K562 (cell line): ENCODE measurements around the gene MEGF9. TPM values are rescaled to one million over a fixed set of nuclear protein-coding genes. Genes with fewer than 3 reads are reported as not detected.

Experiments used
- ATF4 ChIP-seq: fragments of 450-650 bp; formaldehyde crosslinking; IDR thresholded peaks from 2 replicates; pipeline ENCODE4 v1.4.0; 2022; ENCODE audit warnings: mild to moderate bottlenecking, moderate library complexity
- BCLAF1 ChIP-seq, 2 experiments: fragments of 450-650 bp in 1 of 2; IDR thresholded peaks; 2 replicates each; pipeline ENCODE4 v1.6.1; 2011 to 2017; ENCODE audit warnings: low read depth in 2 of 2, antibody characterized with exemption in 1 of 2, borderline replicate concordance in 1 of 2, low read length in 1 of 2, mild to moderate bottlenecking in 1 of 2, mixed read lengths in 1 of 2; ENCODE audit not compliant: control insufficient read depth in 1 of 2
- CEBPZ ChIP-seq: fragments of 150-350 bp; IDR thresholded peaks from 2 replicates; pipeline ENCODE4 v1.6.1; 2014; ENCODE audit warnings: low read depth, mild to moderate bottlenecking, low read length, borderline replicate concordance
- CREB1 ChIP-seq, 2 experiments: sonication (generic) in 1 of 2; formaldehyde crosslinking in 1 of 2; IDR thresholded peaks; 2 replicates each; pipeline versions ENCODE4 v1.6.1 to v1.8.0; 2012 to 2022; ENCODE audit warnings: inconsistent platforms in 1 of 2, mild to moderate bottlenecking in 1 of 2, missing genetic modification reagents in 1 of 2, moderate library complexity in 1 of 2
- HMGXB4 ChIP-seq: sonication (generic); formaldehyde crosslinking; IDR thresholded peaks from 2 replicates; pipeline ENCODE4 v1.8.1; 2023; ENCODE audit warnings: mild to moderate bottlenecking, missing genetic modification reagents
- JUN ChIP-seq, 2 experiments: sonication (generic) in 1 of 2; formaldehyde crosslinking in 1 of 2; IDR thresholded peaks; 2 replicates each; pipeline versions ENCODE4 v1.6.1 to v1.8.0; 2012 to 2022; ENCODE audit warnings: borderline replicate concordance in 2 of 2, mild to moderate bottlenecking in 2 of 2, improper control_type of control experiment in 1 of 2, low read depth in 1 of 2, low read length in 1 of 2, missing genetic modification reagents in 1 of 2
- MLX ChIP-seq, 2 experiments: fragments of 450-650 bp in 1 of 2; sonication (generic) in 1 of 2; formaldehyde crosslinking; conservative IDR thresholded peaks; 2 replicates each; pipeline versions ENCODE4 v1.4.0 to v1.8.1; 2020 to 2022; ENCODE audit warnings: mild to moderate bottlenecking in 1 of 2, missing genetic modification reagents in 1 of 2
- MTA1 ChIP-seq: fragments of 450-650 bp; IDR thresholded peaks from 2 replicates; pipeline ENCODE4 v1.6.1; 2017; ENCODE audit warnings: borderline replicate concordance
- TEAD4 ChIP-seq, 2 experiments: sonication (generic) in 1 of 2; formaldehyde crosslinking in 1 of 2; IDR thresholded peaks; 2 replicates each; pipeline versions ENCODE4 v1.6.1 to v1.8.0; 2012 to 2022; ENCODE audit warnings: borderline replicate concordance in 1 of 2, inconsistent platforms in 1 of 2, low read length in 1 of 2, mild to moderate bottlenecking in 1 of 2, missing genetic modification reagents in 1 of 2
- ZNF76 ChIP-seq: fragments of 250-450 bp; sonication (Bioruptor Pico); IDR thresholded peaks from 2 replicates; pipeline ENCODE4 v1.4.0; 2020; ENCODE audit warnings: mild to moderate bottlenecking, moderate library complexity, borderline replicate concordance
- polyA plus RNA-seq, 8 experiments: library from polyadenylated mRNA; depleted of rRNA in 4 of 8; stranded (reverse) in 5 of 8; unstranded in 3 of 8; fragments of >200 nt; fragmentation: Nextera tagmentation in 2 of 8; fragmentation: Illumina TruSeq in 1 of 8; extraction: Ambion mirVana in 2 of 8; extraction: Trizol in 1 of 8; gene quantifications; 2 replicates each; pipeline versions ENCODE4 v1.2.1 to v1.2.3, GENCODE V29; 2011 to 2014; ENCODE audit warnings: inconsistent platforms in 1 of 8, missing spikeins in 1 of 8
- total RNA-seq, 7 experiments: library from RNA; depleted of rRNA in 6 of 7; stranded (reverse); fragments of >200 nt in 6 of 7; fragmentation: Illumina TruSeq in 2 of 7; extraction: Trizol in 2 of 7; gene quantifications; 2 replicates each; pipeline versions ENCODE4 v1.2.1 to v1.2.3, GENCODE V29; 2011 to 2021; ENCODE audit warnings: low replicate concordance in 1 of 7
- TF ChIP-seq, protein P1 (sequence below): IDR thresholded peaks from 3 replicates; pipeline ENCODE4 v1.6.1; 2011; ENCODE audit warnings: borderline replicate concordance, mild to moderate bottlenecking; ENCODE audit not compliant: insufficient read length, insufficient read depth

The MEGF9 gene
- total and polyA plus RNA-seq, 9 of the 15 experiments (the other 6 are each of a cell fraction or from before 2014, with no cell fraction given): 2.1 to 6.2 (median 3.8) TPM

DNA sequence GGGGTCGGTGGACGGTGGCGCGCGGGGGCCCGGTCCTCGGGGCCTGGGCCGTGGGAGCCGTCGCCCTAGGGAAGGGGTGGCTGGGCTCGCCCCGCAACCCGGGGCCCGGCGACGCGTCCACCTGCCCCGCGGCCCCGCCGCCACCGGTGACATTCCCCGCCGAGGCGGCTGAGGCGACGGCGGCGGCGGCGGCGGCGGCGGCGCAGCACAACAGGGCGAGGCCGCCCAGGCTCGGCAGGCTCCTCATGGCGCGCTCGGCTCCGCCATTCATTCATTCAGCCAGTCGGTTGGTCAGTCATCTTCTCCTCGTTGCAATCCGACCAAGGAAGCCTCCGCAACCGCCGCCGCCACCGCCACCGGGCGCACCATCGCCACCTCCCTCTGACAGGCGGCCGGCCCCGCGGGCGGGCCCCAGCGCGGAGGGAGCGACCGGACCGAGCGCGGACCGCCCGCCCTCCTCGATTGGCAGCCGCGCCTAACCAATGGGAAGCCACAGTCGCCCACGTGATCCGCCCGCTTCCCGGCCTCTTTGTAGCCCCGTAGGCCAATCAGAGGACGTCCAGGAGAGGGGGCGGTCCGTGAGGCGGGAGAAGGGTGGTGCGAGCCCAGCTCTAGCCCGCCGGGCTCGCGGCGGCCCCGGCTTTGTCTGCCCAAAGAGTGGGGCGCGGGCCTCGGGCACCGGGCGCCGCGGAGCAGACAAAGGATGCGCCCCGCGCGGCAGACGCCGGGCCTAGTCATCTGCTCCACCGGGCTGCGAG, at the start of gene MEGF9 (continued):
- TF ChIP-seq BCLAF1 (IDR thresholded peaks at IDR 0.05; ENCODE audit: borderline replicate concordance in 1 of 2, control insufficient read depth in 1 of 2, low read depth in 2 of 2, low read length in 1 of 2) (no peak), CEBPZ (no peak; the same call in 1 of the 2 replicates), ATF4 (CRISPR knock-in tag) (no peak), MLX (CRISPR knock-in tag; conservative IDR thresholded peaks at IDR 0.05) (no peak), MTA1 (no peak), TEAD4 (IDR thresholded peaks at IDR 0.05; ENCODE audit: low read length) (no peak), TEAD4 (CRISPR knock-in tag; IDR thresholded peaks at IDR 0.05; ENCODE audit: borderline replicate concordance) (peak; percentile 45; the same call in 1 of the 2 replicates), CREB1 (IDR thresholded peaks at IDR 0.05) (peak; percentile 12; the same call in 1 of the 2 replicates), CREB1 (CRISPR knock-in tag; IDR thresholded peaks at IDR 0.05) (peak; percentile 44; the same call in 1 of the 2 replicates), ZNF76 (CRISPR knock-in tag) (no peak), JUN (IDR thresholded peaks at IDR 0.05; ENCODE audit: borderline replicate concordance, low read depth, low read length) (no peak; the same call in 1 of the 2 replicates), JUN (CRISPR knock-in tag; IDR thresholded peaks at IDR 0.05; ENCODE audit: borderline replicate concordance) (no peak), HMGXB4 (CRISPR knock-in tag) (no peak)
- TF ChIP-seq, protein P1, sequence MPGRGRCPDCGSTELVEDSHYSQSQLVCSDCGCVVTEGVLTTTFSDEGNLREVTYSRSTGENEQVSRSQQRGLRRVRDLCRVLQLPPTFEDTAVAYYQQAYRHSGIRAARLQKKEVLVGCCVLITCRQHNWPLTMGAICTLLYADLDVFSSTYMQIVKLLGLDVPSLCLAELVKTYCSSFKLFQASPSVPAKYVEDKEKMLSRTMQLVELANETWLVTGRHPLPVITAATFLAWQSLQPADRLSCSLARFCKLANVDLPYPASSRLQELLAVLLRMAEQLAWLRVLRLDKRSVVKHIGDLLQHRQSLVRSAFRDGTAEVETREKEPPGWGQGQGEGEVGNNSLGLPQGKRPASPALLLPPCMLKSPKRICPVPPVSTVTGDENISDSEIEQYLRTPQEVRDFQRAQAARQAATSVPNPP: no peak
